ENCODE data around the gene PTAFR.

Gene PTAFR

GRCh38 chr1:28114844-28115243 is 61.6 kb downstream of the PTAFR start:
- no peak for DNase-seq

GRCh38 chr1:28113242-28113572 is 63.3 kb downstream of the PTAFR start:
- DNase-seq = no peak

GRCh38 chr1:28112388-28113241 is 63.9 kb downstream of the PTAFR start:
- DNase-seq = peak; percentile 48

GRCh38 chr1:28111157-28111556 is 65.3 kb downstream of the PTAFR start:
- no peak for DNase-seq

GRCh38 chr1:28110555-28110954 is 65.9 kb downstream of the PTAFR start:
- no peak for DNase-seq

- no peak for DNase-seq
These were observed 66.9 kb downstream of the PTAFR start for GRCh38 chr1:28109639-28110038.

- no peak for DNase-seq
These were observed 68.5 kb downstream of the PTAFR start for GRCh38 chr1:28108001-28108400.

GRCh38 chr1:28104866-28105467 is 71.5 kb downstream of the PTAFR start:
- DNase-seq = no peak

GRCh38 chr1:28102189-28102588 is 74.3 kb downstream of the PTAFR start:
- no peak for DNase-seq

- DNase-seq = no peak
These were observed 77.3 kb downstream of the PTAFR start for GRCh38 chr1:28099050-28099769.
